ENCODE data around the gene KIAA0513. TPM values are rescaled to one million over a fixed set of nuclear protein-coding genes. Genes with fewer than 3 reads are reported as not detected.

KIAA0513 gene
- total RNA-seq, 6 donors from 2014 or later, result 21.6 to 77.5 (median 37.9) TPM

- Histone ChIP-seq H3K4me1 (peaks cover 16 to 42% (median 26%) of the 10 kb centered on the region in 4 donors), H3K27ac (peak overlapping the region in 1 of 4 donors; percentile 44), H3K4me3 (no peak overlapping the region), H3K9me3 (no peaks in the 10 kb centered on the region), H3K27me3 (no peaks in the 10 kb centered on the region), H3K36me3 (no peaks in the 10 kb centered on the region)
- TF ChIP-seq EP300 (IDR thresholded peaks at IDR 0.05), result no peak
- TF ChIP-seq POLR2AphosphoS5 (IDR thresholded peaks at IDR 0.05), result no peak
- TF ChIP-seq POLR2A (IDR thresholded peaks at IDR 0.05), result no peak
- TF ChIP-seq CTCF (IDR thresholded peaks at IDR 0.05), result no peak
- ATAC-seq (ENCODE audit: low FRiP score in 2 of 2), result no peak
- no peak for DNase-seq
- WGBS, 2 donors, result 57 to 83% methylated on average over 8 to 12 of the region's 16 CpGs
Observed at GRCh38 chr16:85125570-85126393, 98.2 kb downstream of the KIAA0513 start.

GRCh38 chr16:85126394-85126704, 98.8 kb downstream of the KIAA0513 start:
- Histone ChIP-seq H3K27ac (peak overlapping the region in 2 of 4 donors; percentile 26 to 44), H3K9me3 (no peaks in the 10 kb centered on the region), H3K27me3 (no peaks in the 10 kb centered on the region), H3K36me3 (no peaks in the 10 kb centered on the region), H3K4me1 (peaks cover 21 to 47% (median 30%) of the 10 kb centered on the region in 4 donors), H3K4me3 (no peak overlapping the region)
- no peak for DNase-seq
- 69 to 77% methylated on average over 5 to 12 of the region's 12 CpGs for WGBS, 2 donors
- TF ChIP-seq CTCF (IDR thresholded peaks at IDR 0.05), result no peak
- TF ChIP-seq POLR2A (IDR thresholded peaks at IDR 0.05), result no peak
- TF ChIP-seq POLR2AphosphoS5 (IDR thresholded peaks at IDR 0.05), result no peak
- TF ChIP-seq EP300 (IDR thresholded peaks at IDR 0.05), result no peak
- no peak for ATAC-seq (ENCODE audit: low FRiP score in 2 of 2)

- DNase-seq, result peak in 1 of 2 donors; percentile 69
Observed at GRCh38 chr16:85126705-85127378, 99.2 kb downstream of the KIAA0513 start.

GRCh38 chr16:85127379-85127723, 99.8 kb downstream of the KIAA0513 start:
- ATAC-seq (ENCODE audit: low FRiP score in 2 of 2) (no peak), DNase-seq (no peak)
- no peaks in the 10 kb centered on the region for H3K27me3 ChIP-seq
- no peak overlapping the region for H3K27ac ChIP-seq
- peaks cover 21 to 47% (median 30%) of the 10 kb centered on the region in 4 donors for H3K4me1 ChIP-seq
- TF ChIP-seq EP300 (IDR thresholded peaks at IDR 0.05) (no peak), CTCF (IDR thresholded peaks at IDR 0.05) (no peak), POLR2A (IDR thresholded peaks at IDR 0.05) (no peak)
- 76 to 93% methylated on average over 1 to 3 of the region's 3 CpGs for WGBS, 2 donors
- H3K4me3 ChIP-seq, result no peak overlapping the region
- no peaks in the 10 kb centered on the region for H3K9me3 ChIP-seq
- no peaks in the 10 kb centered on the region for H3K36me3 ChIP-seq

More at GRCh38 chr16:85126705-85127378, 99.2 kb downstream of the KIAA0513 start:
- no peaks in the 10 kb centered on the region for H3K27me3 ChIP-seq
- WGBS, 2 donors, result 19 to 30% methylated on average over 14 to 20 of the region's 20 CpGs
- no peaks in the 10 kb centered on the region for H3K36me3 ChIP-seq
- no peaks in the 10 kb centered on the region for H3K9me3 ChIP-seq
- H3K4me3 ChIP-seq, result no peak overlapping the region
- no peak for TF ChIP-seq POLR2A (IDR thresholded peaks at IDR 0.05)
- no peak for TF ChIP-seq CTCF (IDR thresholded peaks at IDR 0.05)
- no peak for TF ChIP-seq POLR2AphosphoS5 (IDR thresholded peaks at IDR 0.05)
- no peak for TF ChIP-seq EP300 (IDR thresholded peaks at IDR 0.05)
- ATAC-seq (ENCODE audit: low FRiP score in 2 of 2), result peak in 1 of 2 donors; percentile 59
- H3K4me1 ChIP-seq, result peaks cover 21 to 47% (median 30%) of the 10 kb centered on the region in 4 donors
- peak overlapping the region in 2 of 4 donors; percentile 26 to 44 for H3K27ac ChIP-seq
